ENCODE measurements around the gene RARB.

DNA sequence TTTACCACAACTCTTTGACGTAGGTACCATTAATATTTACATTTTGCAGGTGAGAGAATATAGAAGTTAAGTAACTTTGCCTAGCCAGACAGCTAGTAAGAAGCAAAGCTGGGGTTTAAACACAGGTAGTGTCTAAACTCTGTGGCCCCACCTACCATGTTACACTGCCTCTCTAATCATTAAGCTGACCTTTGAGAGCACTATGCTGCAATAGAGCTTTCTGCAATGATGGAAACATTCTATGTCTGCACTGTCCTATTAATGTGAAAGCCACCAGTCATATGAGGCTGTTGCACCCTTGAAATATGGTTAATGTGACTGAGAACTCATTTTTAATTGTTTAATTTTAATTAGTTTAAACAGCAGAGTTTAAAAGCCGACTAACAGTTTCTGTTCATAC is 6.3 kb upstream of the RARB start:
- no peak for TF ChIP-seq POLR2AphosphoS5 (IDR thresholded peaks at IDR 0.05)
- TF ChIP-seq, protein P1, sequence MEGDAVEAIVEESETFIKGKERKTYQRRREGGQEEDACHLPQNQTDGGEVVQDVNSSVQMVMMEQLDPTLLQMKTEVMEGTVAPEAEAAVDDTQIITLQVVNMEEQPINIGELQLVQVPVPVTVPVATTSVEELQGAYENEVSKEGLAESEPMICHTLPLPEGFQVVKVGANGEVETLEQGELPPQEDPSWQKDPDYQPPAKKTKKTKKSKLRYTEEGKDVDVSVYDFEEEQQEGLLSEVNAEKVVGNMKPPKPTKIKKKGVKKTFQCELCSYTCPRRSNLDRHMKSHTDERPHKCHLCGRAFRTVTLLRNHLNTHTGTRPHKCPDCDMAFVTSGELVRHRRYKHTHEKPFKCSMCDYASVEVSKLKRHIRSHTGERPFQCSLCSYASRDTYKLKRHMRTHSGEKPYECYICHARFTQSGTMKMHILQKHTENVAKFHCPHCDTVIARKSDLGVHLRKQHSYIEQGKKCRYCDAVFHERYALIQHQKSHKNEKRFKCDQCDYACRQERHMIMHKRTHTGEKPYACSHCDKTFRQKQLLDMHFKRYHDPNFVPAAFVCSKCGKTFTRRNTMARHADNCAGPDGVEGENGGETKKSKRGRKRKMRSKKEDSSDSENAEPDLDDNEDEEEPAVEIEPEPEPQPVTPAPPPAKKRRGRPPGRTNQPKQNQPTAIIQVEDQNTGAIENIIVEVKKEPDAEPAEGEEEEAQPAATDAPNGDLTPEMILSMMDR (IDR thresholded peaks at IDR 0.05), result no peak
